PFSK-1 (cell line): ENCODE measurements around the gene RABEPK.

Source experiments
- POLR2AphosphoS5 ChIP-seq: IDR thresholded peaks from 2 replicates; pipeline ENCODE4 v1.6.1; 2012; ENCODE audit warnings: low read depth, mild to moderate bottlenecking, control low read depth, low read length, moderate library complexity
- SIN3A ChIP-seq: IDR thresholded peaks from 2 replicates; pipeline ENCODE4 v1.6.1; 2012; ENCODE audit warnings: mild to moderate bottlenecking, low read length, moderate library complexity, borderline replicate concordance; ENCODE audit not compliant: insufficient read depth
- TAF1 ChIP-seq: IDR thresholded peaks from 2 replicates; pipeline ENCODE4 v1.6.1; 2012; ENCODE audit warnings: low read length, control low read depth, borderline replicate concordance; ENCODE audit not compliant: insufficient read depth
- TF ChIP-seq, protein P1 (sequence below), 2 experiments: IDR thresholded peaks; 2 replicates each; pipeline versions ENCODE4 v1.6.1 to v1.8.0; 2011 to 2012; ENCODE audit warnings: low read depth in 2 of 2, low read length in 2 of 2, control low read depth in 1 of 2, inconsistent platforms in 1 of 2, mild to moderate bottlenecking in 1 of 2, moderate library complexity in 1 of 2; ENCODE audit not compliant: insufficient read depth in 1 of 2

DNA sequence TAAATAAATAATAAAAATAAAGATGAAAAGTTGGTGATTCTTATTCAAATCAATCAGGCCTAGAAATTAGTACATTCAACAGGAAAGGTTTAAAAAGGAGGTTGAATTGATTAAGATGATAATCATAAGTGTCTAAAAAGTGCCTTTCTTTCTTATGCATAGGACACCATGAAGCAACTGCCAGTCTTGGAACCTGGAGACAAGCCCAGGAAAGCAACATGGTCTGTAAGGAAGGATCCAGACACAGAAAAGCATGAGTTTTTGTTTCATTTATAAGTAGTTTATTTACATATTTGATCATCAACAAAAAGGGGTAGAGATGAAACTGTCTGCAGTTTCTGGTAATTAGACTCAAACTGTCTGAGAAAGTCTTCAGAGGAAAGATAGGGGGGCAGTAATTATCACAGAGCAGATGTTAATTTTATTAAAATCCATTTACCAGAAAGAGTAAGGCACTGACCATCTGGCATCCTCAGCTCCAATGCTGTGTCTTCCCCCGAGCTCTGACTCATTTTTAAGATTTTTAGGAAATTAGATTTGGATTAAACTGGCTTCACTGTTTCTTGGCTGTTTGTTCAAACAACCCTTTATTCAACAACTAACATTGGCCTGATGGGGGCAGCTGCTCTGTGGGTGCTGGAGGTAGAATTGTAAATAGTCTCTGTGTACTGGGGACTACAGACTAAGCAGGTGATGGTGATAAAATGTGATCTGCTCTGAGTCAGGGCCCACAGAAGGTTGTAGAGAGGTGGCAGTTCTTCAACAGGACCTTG, 2.7 kb downstream of the RABEPK start:
- TF ChIP-seq POLR2AphosphoS5 (no peak), TAF1 (no peak), SIN3A (no peak)
- TF ChIP-seq, protein P1, sequence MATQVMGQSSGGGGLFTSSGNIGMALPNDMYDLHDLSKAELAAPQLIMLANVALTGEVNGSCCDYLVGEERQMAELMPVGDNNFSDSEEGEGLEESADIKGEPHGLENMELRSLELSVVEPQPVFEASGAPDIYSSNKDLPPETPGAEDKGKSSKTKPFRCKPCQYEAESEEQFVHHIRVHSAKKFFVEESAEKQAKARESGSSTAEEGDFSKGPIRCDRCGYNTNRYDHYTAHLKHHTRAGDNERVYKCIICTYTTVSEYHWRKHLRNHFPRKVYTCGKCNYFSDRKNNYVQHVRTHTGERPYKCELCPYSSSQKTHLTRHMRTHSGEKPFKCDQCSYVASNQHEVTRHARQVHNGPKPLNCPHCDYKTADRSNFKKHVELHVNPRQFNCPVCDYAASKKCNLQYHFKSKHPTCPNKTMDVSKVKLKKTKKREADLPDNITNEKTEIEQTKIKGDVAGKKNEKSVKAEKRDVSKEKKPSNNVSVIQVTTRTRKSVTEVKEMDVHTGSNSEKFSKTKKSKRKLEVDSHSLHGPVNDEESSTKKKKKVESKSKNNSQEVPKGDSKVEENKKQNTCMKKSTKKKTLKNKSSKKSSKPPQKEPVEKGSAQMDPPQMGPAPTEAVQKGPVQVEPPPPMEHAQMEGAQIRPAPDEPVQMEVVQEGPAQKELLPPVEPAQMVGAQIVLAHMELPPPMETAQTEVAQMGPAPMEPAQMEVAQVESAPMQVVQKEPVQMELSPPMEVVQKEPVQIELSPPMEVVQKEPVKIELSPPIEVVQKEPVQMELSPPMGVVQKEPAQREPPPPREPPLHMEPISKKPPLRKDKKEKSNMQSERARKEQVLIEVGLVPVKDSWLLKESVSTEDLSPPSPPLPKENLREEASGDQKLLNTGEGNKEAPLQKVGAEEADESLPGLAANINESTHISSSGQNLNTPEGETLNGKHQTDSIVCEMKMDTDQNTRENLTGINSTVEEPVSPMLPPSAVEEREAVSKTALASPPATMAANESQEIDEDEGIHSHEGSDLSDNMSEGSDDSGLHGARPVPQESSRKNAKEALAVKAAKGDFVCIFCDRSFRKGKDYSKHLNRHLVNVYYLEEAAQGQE (IDR thresholded peaks at IDR 0.05; ENCODE audit: insufficient read depth in 1 of 2, low read depth in 2 of 2, low read length in 2 of 2), result no peak
